SK-N-SH (cell line): ENCODE results near the gene ZNF491. TPM values are rescaled to one million over a fixed set of nuclear protein-coding genes. Genes with fewer than 3 reads are reported as not detected.
"Not testable (repeated sequence)": the region's sequence is repeated elsewhere in the genome, so short reads cannot be mapped to it uniquely, and the experiment has no call there.

Experiments
- CTCF ChIA-PET: fragments of 300-600, 350-600 bp; formaldehyde crosslinking; extraction: SDS; loops from one replicate; lab custom pipeline; 2021; lab: Yijun Ruan, JAX
- POLR2A ChIA-PET: fragments of 350-600 bp; sonication (Branson Sonifier 250); formaldehyde crosslinking; extraction: SDS; loops from one replicate; lab custom pipeline; 2020; ENCODE audit warnings: antibody characterized with exemption, inconsistent platforms; lab: Yijun Ruan, JAX
- DNase-seq: peaks from one replicate; pipeline ENCODE4 v3.0.0; 2012
- H2AFZ ChIP-seq: fragments of 200-600 bp; sonication (generic); 2 replicates; pipeline ENCODE4 v1.8.1; 2016; ENCODE audit warnings: antibody characterized with exemption, mild to moderate bottlenecking, low read depth
- H3F3A ChIP-seq: fragments of 200-600 bp; sonication (generic); replicated peaks from 2 replicates; pipeline ENCODE3; 2016; ENCODE audit warnings: antibody characterized with exemption, mild to moderate bottlenecking; ENCODE audit not compliant: insufficient read depth
- H3K27ac ChIP-seq, 2 experiments: fragments of 200-500 bp in 1 of 2; fragments of 200-600 bp in 1 of 2; sonication (Bioruptor generic) in 1 of 2; sonication (generic), shearing (Covaris generic) in 1 of 2; 2 replicates each; pipeline versions ENCODE4 v1.5.1 to v1.6.1; 2014 to 2016; ENCODE audit warnings: low read depth in 2 of 2, inconsistent platforms in 1 of 2, low read length in 1 of 2, mild to moderate bottlenecking in 1 of 2, mixed read lengths in 1 of 2
- H3K27me3 ChIP-seq: fragments of 200-600 bp; sonication (generic), shearing (Covaris generic); 2 replicates; pipeline ENCODE4 v1.6.1; 2016; ENCODE audit warnings: mixed run types; ENCODE audit not compliant: insufficient read depth
- H3K36me3 ChIP-seq, 2 experiments: fragments of 200-500 bp in 1 of 2; fragments of 200-600 bp in 1 of 2; sonication (Bioruptor generic) in 1 of 2; sonication (generic) in 1 of 2; replicated peaks in 1 of 2; 2 replicates each; pipeline versions ENCODE3 to v1.5.1; 2014 to 2016; ENCODE audit warnings: low read length in 1 of 2, mild to moderate bottlenecking in 1 of 2; ENCODE audit not compliant: insufficient read depth in 2 of 2, control insufficient read depth in 1 of 2
- H3K4me1 ChIP-seq, 2 experiments: fragments of 200-500 bp in 1 of 2; fragments of 200-600 bp in 1 of 2; sonication (Bioruptor generic) in 1 of 2; sonication (generic), shearing (Covaris generic) in 1 of 2; 2 replicates each; pipeline versions ENCODE4 v1.5.1 to v1.6.1; 2014 to 2016; ENCODE audit warnings: low read depth in 1 of 2, low read length in 1 of 2, mixed run types in 1 of 2; ENCODE audit not compliant: insufficient read depth in 2 of 2, control insufficient read depth in 1 of 2
- H3K4me2 ChIP-seq: fragments of 200-600 bp; sonication (generic), shearing (Covaris generic); 2 replicates; pipeline ENCODE4 v1.6.1; 2017; ENCODE audit warnings: mixed run types
- H3K4me3 ChIP-seq, 2 experiments: fragments of 200-500 bp in 1 of 2; fragments of 200-600 bp in 1 of 2; sonication (Bioruptor generic) in 1 of 2; sonication (generic), shearing (Covaris generic) in 1 of 2; 2 replicates each; pipeline versions ENCODE4 v1.5.1 to v1.8.1; 2014 to 2016; ENCODE audit warnings: low read depth in 2 of 2, inconsistent platforms in 1 of 2, low read length in 1 of 2, mild to moderate bottlenecking in 1 of 2, mixed read lengths in 1 of 2, moderate library complexity in 1 of 2
- H3K79me2 ChIP-seq: fragments of 200-600 bp; sonication (generic); 2 replicates; pipeline ENCODE4 v1.8.1; 2017; ENCODE audit warnings: mild to moderate bottlenecking; ENCODE audit not compliant: insufficient read depth
- H3K9ac ChIP-seq: fragments of 200-600 bp; sonication (generic); 2 replicates; pipeline ENCODE4 v1.6.1; 2017; ENCODE audit warnings: mixed run types
- H3K9me2 ChIP-seq: fragments of 200-600 bp; sonication (generic); 2 replicates; pipeline ENCODE4 v1.6.1; 2017; ENCODE audit warnings: mixed run types
- H3K9me3 ChIP-seq: fragments of 200-600 bp; sonication (generic); 2 replicates; pipeline ENCODE4 v1.6.1; 2017; ENCODE audit warnings: mixed run types, mild to moderate bottlenecking, moderate library complexity
- H4K20me1 ChIP-seq: fragments of 200-600 bp; sonication (generic); 2 replicates; pipeline ENCODE4 v1.6.1; 2017; ENCODE audit warnings: mild to moderate bottlenecking, mixed run types; ENCODE audit not compliant: insufficient read depth
- FOXM1 ChIP-seq: IDR thresholded peaks from 2 replicates; pipeline ENCODE4 v1.4.0; 2012; ENCODE audit warnings: low read depth, mild to moderate bottlenecking
- MAX ChIP-seq: IDR thresholded peaks from 2 replicates; pipeline ENCODE4 v1.4.0; 2012; ENCODE audit warnings: low read depth
- MXI1 ChIP-seq: IDR thresholded peaks from 2 replicates; pipeline ENCODE4 v1.6.1; 2012; ENCODE audit warnings: mild to moderate bottlenecking, low read depth, low read length, improper control_type of control experiment
- PBX3 ChIP-seq: IDR thresholded peaks from 2 replicates; pipeline ENCODE4; 2012
- POLR2AphosphoS5 ChIP-seq: IDR thresholded peaks from 2 replicates; pipeline ENCODE4 v1.6.1; 2012; ENCODE audit warnings: low read depth, low read length
- RCOR1 ChIP-seq: fragments of 150-350 bp; IDR thresholded peaks from 2 replicates; pipeline ENCODE4 v1.6.1; 2017; ENCODE audit warnings: antibody characterized with exemption, low read length
- SIN3A ChIP-seq: IDR thresholded peaks from 2 replicates; pipeline ENCODE4 v1.6.1; 2012; ENCODE audit warnings: low read depth, mild to moderate bottlenecking, low read length, moderate library complexity, borderline replicate concordance
- TEAD4 ChIP-seq: IDR thresholded peaks from 2 replicates; pipeline ENCODE4 v1.4.0; 2012; ENCODE audit warnings: mild to moderate bottlenecking, borderline replicate concordance; ENCODE audit not compliant: insufficient read depth
- WGBS: methylation state at CpG from one replicate; pipeline ENCODE4 v1.1.6; 2017; ENCODE audit warnings: low lambda C conversion rate; 5-methylcytosine and 5-hydroxymethylcytosine counted together
- polyA plus RNA-seq, 3 experiments: library from polyadenylated mRNA; depleted of rRNA; stranded (reverse); fragments of >200 nt; gene quantifications; 2 replicates each; pipeline ENCODE4 v1.2.3, GENCODE V29; 2012

ZNF491 gene
- polyA plus RNA-seq, 1 of the 3 experiments (the other 2 are of a cell fraction) = 0.77 TPM

- H3K9ac ChIP-seq = peak within 1 kb of the TSS; percentile 48
Measured at GRCh38 chr19:11848594-11849469, 50.5 kb downstream of the ZNF491 start, which contains the start of gene ZNF439. Gene ZNF439, plus strand, starts transcription at chr19:11848726. Its CDS starts 142 bp downstream, at chr19:11848868.

GRCh38 chr19:11850289-11850688 lies 52.0 kb downstream of the ZNF491 start:
- 85% methylated on average over 4 of the region's 4 CpGs for WGBS
- CTCF ChIA-PET = not testable (repeated sequence)

More at GRCh38 chr19:11848594-11849469, 50.5 kb downstream of the ZNF491 start, which contains the start of gene ZNF439:
- H3K4me2 ChIP-seq = peak within 1 kb of the TSS; percentile 78
- H3K4me3 ChIP-seq = peak within 1 kb of the TSS; percentile 57 to 82
- no peaks in the 10 kb centered on the region for H4K20me1 ChIP-seq
- CTCF ChIA-PET = interaction anchor here (0.8 to 1.4 kb wide), 4 partner anchors 11 to 75 kb away, joined by 3 to 6 read pairs (median 3); partner anchors contain the start of gene ZNF491
- peak within 1 kb of the TSS; percentile 83 for H2AFZ ChIP-seq
- peak; percentile 95 for DNase-seq
- WGBS = 4% methylated on average over 20 of the region's 59 CpGs
- no peak for TF ChIP-seq FOXM1
- TF ChIP-seq PBX3 = peak; percentile 71
- TF ChIP-seq MAX = 0 out of 2 replicates have a peak, but pooled peaks have one; percentile 51
- peak; percentile 48; the same call in 1 of the 2 replicates for TF ChIP-seq POLR2AphosphoS5
- TF ChIP-seq MXI1 = peak; percentile 84
- no peak for TF ChIP-seq SIN3A
- 0 out of 2 replicates have a peak, but pooled peaks have one; percentile 10 for TF ChIP-seq TEAD4
- no peak for TF ChIP-seq RCOR1
- H3K9me3 ChIP-seq = no peaks in the 10 kb centered on the region
- H3K27ac ChIP-seq = peak within 1 kb of the TSS in 1 of 2 experiments; percentile 44; a peak in 1 of 4 replicates
- H3K9me2 ChIP-seq = no peaks in the 10 kb centered on the region
- peaks cover 0 to 6% of the 10 kb centered on the region in 2 experiments for H3K36me3 ChIP-seq
- peaks cover 0 to 5% of the 10 kb centered on the region in 2 experiments; a peak in 1 of 4 replicates for H3K4me1 ChIP-seq
- H3F3A ChIP-seq = no peaks in the 10 kb centered on the region
- POLR2A ChIA-PET = no interaction called here
- H3K79me2 ChIP-seq = peaks cover 4% of the 10 kb centered on the region; the same call in 1 of the 2 replicates
- no peaks in the 10 kb centered on the region for H3K27me3 ChIP-seq

More at GRCh38 chr19:11850289-11850688, 52.0 kb downstream of the ZNF491 start:
- H3K4me1 ChIP-seq, H3K9ac ChIP-seq, H3K27me3 ChIP-seq, H3F3A ChIP-seq, H2AFZ ChIP-seq, H3K79me2 ChIP-seq, POLR2A ChIA-PET, H3K36me3 ChIP-seq, H4K20me1 ChIP-seq, DNase-seq, H3K9me3 ChIP-seq, H3K9me2 ChIP-seq, H3K27ac ChIP-seq: not testable (repeated sequence)
- H3K4me2 ChIP-seq = peak overlapping the region; percentile 78; the same call in 1 of the 2 replicates
- peak overlapping the region in 1 of 2 experiments; percentile 82; a peak in 1 of 4 replicates for H3K4me3 ChIP-seq
